ENCODE results near the gene PHF12.
A peak's percentile ranks its signal among the peaks of the same experiment; 100 is the strongest.

PHF12 gene

DNA sequence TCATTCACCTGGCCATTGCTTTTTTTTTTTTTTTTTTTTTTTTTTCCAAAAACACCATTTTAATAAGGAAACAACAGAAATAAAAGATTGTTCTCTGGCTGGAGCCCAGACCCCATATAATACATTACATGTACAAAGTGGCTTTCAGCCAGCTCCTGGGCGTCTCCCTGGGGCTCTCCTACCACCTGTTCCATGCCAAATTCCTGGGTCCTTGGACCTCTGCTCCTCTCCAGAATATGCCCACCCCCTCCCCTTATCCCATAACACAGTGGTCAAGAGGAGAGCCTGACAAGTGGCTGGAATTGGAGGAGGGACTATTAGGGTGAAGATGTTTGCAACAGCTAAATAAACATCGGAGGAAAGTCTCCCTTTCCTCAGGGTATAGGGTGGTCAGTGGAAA lies 3.6 kb upstream of the PHF12 start:
- H3K27me3 ChIP-seq: no peaks in the 10 kb centered on the region
- H3K36me3 ChIP-seq: no peaks in the 10 kb centered on the region
- H3K9me3 ChIP-seq: no peaks in the 10 kb centered on the region
- TF ChIP-seq, protein P1, sequence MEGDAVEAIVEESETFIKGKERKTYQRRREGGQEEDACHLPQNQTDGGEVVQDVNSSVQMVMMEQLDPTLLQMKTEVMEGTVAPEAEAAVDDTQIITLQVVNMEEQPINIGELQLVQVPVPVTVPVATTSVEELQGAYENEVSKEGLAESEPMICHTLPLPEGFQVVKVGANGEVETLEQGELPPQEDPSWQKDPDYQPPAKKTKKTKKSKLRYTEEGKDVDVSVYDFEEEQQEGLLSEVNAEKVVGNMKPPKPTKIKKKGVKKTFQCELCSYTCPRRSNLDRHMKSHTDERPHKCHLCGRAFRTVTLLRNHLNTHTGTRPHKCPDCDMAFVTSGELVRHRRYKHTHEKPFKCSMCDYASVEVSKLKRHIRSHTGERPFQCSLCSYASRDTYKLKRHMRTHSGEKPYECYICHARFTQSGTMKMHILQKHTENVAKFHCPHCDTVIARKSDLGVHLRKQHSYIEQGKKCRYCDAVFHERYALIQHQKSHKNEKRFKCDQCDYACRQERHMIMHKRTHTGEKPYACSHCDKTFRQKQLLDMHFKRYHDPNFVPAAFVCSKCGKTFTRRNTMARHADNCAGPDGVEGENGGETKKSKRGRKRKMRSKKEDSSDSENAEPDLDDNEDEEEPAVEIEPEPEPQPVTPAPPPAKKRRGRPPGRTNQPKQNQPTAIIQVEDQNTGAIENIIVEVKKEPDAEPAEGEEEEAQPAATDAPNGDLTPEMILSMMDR (IDR thresholded peaks at IDR 0.05): no peak
- H3K4me1 ChIP-seq (ENCODE audit: control insufficient read depth in 1 of 2, insufficient read depth in 1 of 2, low read depth in 1 of 2, low read length in 1 of 2): peaks cover 19% of the 10 kb centered on the region in 2 experiments
- H3K27ac ChIP-seq: no peak overlapping the region
- H3K4me3 ChIP-seq (ENCODE audit: low read depth in 1 of 2, low read length in 1 of 2): no peak overlapping the region

GRCh38 chr17:28953444-28954118 lies 2.3 kb upstream of the PHF12 start:
- Histone ChIP-seq H3K4me1 (ENCODE audit: control insufficient read depth in 1 of 2, insufficient read depth in 1 of 2, low read depth in 1 of 2, low read length in 1 of 2) (peaks cover 19 to 23% of the 10 kb centered on the region in 2 experiments), H3K27me3 (no peaks in the 10 kb centered on the region), H3K36me3 (no peaks in the 10 kb centered on the region), H3K9me3 (no peaks in the 10 kb centered on the region), H3K4me3 (ENCODE audit: low read depth in 1 of 2, low read length in 1 of 2) (no peak overlapping the region), H3K27ac (peak overlapping the region; percentile 98)
- TF ChIP-seq, protein P1 (IDR thresholded peaks at IDR 0.05): peak; percentile 84

GRCh38 chr17:28951991-28952975 lies 965 bp upstream of the PHF12 start:
- no peaks in the 10 kb centered on the region for H3K9me3 ChIP-seq
- TF ChIP-seq, protein P1 (IDR thresholded peaks at IDR 0.05): peak; percentile 25
- peaks cover 31 to 36% of the 10 kb centered on the region in 2 experiments for H3K4me1 ChIP-seq (ENCODE audit: control insufficient read depth in 1 of 2, insufficient read depth in 1 of 2, low read depth in 1 of 2, low read length in 1 of 2)
- no peaks in the 10 kb centered on the region for H3K27me3 ChIP-seq
- peak overlapping the region; percentile 98 for H3K27ac ChIP-seq
- H3K4me3 ChIP-seq (ENCODE audit: low read depth in 1 of 2, low read length in 1 of 2): peak overlapping the region; percentile 97 to 98
- H3K36me3 ChIP-seq: no peaks in the 10 kb centered on the region

- Histone ChIP-seq H3K36me3 (no peaks in the 10 kb centered on the region), H3K4me3 (ENCODE audit: low read depth in 1 of 2, low read length in 1 of 2) (peak overlapping the region; percentile 97 to 98), H3K9me3 (no peaks in the 10 kb centered on the region), H3K27ac (peak overlapping the region; percentile 98), H3K4me1 (ENCODE audit: control insufficient read depth in 1 of 2, insufficient read depth in 1 of 2, low read depth in 1 of 2, low read length in 1 of 2) (peaks cover 45 to 50% of the 10 kb centered on the region in 2 experiments), H3K27me3 (no peaks in the 10 kb centered on the region)
- TF ChIP-seq, protein P1 (IDR thresholded peaks at IDR 0.05): no peak
Observed at GRCh38 chr17:28950752-28951427, 428 bp downstream of the PHF12 start.

DNA sequence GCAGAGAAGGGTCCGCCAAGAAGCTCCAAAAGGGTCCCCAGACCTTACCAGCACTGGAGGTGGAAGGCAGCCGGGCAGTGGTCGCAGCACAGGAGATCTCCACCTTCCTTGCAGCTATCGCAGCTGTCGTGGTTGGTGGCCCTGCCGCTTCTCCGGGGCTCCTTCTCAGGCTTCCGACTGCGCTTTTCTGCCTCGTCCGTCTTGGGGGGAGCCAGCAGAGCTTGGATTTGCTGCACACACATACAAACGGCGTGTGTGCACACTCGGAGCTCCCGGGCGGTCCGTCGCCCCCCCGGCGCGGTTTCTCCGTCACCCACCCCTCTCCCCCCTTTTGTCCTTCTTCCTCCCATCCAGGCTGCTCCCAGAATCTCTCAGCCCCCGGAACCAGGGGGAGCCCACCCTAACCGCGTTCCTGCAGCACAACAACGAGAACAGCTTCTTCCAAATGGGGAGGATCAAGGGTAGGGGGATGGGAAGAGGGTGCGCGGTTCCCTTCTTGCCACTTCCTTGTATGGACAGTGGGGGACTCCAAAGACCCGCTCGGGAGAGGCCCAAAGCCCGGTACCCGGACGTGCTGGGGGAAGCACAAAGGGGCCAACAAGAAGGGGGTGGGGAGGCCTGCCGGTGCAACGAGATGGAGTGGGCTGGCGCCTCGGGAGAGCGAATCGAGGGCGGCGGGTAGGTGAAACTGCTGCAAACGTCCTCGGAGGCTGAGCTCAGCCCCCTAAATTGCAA lies 1.1 kb downstream of the PHF12 start:
- Histone ChIP-seq H3K9me3 (no peaks in the 10 kb centered on the region), H3K36me3 (no peaks in the 10 kb centered on the region), H3K4me1 (ENCODE audit: control insufficient read depth in 1 of 2, insufficient read depth in 1 of 2, low read depth in 1 of 2, low read length in 1 of 2) (peaks cover 52% of the 10 kb centered on the region in 2 experiments), H3K27ac (peak overlapping the region; percentile 98), H3K4me3 (ENCODE audit: low read depth in 1 of 2, low read length in 1 of 2) (peak overlapping the region; percentile 97 to 98), H3K27me3 (no peaks in the 10 kb centered on the region)
- TF ChIP-seq, protein P1 (IDR thresholded peaks at IDR 0.05): no peak

Measured in neutrophil (primary cell).